ENCODE results near the gene REEP5. TPM values are rescaled to one million over a fixed set of nuclear protein-coding genes. Genes with fewer than 3 reads are reported as not detected.

The REEP5 gene
- polyA plus RNA-seq, 1 of the 3 experiments (the other 2 are of a cell fraction): 124 TPM

DNA sequence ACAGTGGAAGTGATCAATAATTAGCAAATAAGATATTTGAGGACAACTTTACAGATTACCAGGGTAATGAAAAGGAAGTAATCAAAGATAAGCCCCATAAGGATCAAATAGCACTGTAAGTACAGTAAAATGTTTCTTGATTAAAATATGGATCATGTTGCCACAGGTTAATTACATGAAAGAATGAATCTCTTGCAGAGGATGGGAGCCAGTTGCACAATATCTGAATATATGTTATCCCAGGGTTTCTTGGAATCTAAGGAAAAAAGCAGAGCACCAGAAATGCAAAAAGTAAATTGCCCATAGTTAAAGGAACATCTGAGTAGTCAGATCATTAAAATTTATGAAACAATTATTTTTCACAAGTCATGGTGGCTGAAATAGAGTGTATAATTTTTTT, 74.7 kb downstream of the REEP5 start:
- Histone ChIP-seq H3K4me1 (ENCODE audit: control insufficient read depth in 1 of 2, insufficient read depth in 2 of 2, low read depth in 1 of 2, low read length in 1 of 2) (peaks cover 0 to 2% of the 10 kb centered on the region in 2 experiments; a peak in 2 of 4 replicates), H3K9ac (no peak overlapping the region), H3K9me3 (no peaks in the 10 kb centered on the region), H3K4me2 (no peak overlapping the region), H3K27ac (ENCODE audit: low read depth in 2 of 2, low read length in 1 of 2) (no peak overlapping the region), H3K36me3 (replicated peaks in 1 of 2; ENCODE audit: control insufficient read depth in 1 of 2, insufficient read depth in 2 of 2, low read length in 1 of 2) (no peaks in the 10 kb centered on the region), H4K20me1 (ENCODE audit: insufficient read depth) (no peaks in the 10 kb centered on the region), H2AFZ (ENCODE audit: low read depth) (no peak overlapping the region), H3K4me3 (ENCODE audit: low read depth in 2 of 2, low read length in 1 of 2) (no peak overlapping the region), H3K27me3 (ENCODE audit: insufficient read depth) (no peaks in the 10 kb centered on the region), H3K79me2 (ENCODE audit: insufficient read depth) (no peaks in the 10 kb centered on the region), H3F3A (replicated peaks; ENCODE audit: insufficient read depth) (peaks cover 16% of the 10 kb centered on the region), H3K9me2 (no peaks in the 10 kb centered on the region)
- no peak for TF ChIP-seq GATA2 (CRISPR knock-in tag; IDR thresholded peaks at IDR 0.05)
- TF ChIP-seq TEAD4 (IDR thresholded peaks at IDR 0.05; ENCODE audit: borderline replicate concordance, insufficient read depth): no peak
- no peak for TF ChIP-seq USF1 (IDR thresholded peaks at IDR 0.05; ENCODE audit: borderline replicate concordance, low read depth)
- TF ChIP-seq YY1 (IDR thresholded peaks at IDR 0.05; ENCODE audit: low read depth): no peak
- no peak for TF ChIP-seq CTCF (IDR thresholded peaks at IDR 0.05)
- no peak for TF ChIP-seq TCF12 (IDR thresholded peaks at IDR 0.05)
- no peak for TF ChIP-seq ELF1 (IDR thresholded peaks at IDR 0.05)
- TF ChIP-seq, protein P1, sequence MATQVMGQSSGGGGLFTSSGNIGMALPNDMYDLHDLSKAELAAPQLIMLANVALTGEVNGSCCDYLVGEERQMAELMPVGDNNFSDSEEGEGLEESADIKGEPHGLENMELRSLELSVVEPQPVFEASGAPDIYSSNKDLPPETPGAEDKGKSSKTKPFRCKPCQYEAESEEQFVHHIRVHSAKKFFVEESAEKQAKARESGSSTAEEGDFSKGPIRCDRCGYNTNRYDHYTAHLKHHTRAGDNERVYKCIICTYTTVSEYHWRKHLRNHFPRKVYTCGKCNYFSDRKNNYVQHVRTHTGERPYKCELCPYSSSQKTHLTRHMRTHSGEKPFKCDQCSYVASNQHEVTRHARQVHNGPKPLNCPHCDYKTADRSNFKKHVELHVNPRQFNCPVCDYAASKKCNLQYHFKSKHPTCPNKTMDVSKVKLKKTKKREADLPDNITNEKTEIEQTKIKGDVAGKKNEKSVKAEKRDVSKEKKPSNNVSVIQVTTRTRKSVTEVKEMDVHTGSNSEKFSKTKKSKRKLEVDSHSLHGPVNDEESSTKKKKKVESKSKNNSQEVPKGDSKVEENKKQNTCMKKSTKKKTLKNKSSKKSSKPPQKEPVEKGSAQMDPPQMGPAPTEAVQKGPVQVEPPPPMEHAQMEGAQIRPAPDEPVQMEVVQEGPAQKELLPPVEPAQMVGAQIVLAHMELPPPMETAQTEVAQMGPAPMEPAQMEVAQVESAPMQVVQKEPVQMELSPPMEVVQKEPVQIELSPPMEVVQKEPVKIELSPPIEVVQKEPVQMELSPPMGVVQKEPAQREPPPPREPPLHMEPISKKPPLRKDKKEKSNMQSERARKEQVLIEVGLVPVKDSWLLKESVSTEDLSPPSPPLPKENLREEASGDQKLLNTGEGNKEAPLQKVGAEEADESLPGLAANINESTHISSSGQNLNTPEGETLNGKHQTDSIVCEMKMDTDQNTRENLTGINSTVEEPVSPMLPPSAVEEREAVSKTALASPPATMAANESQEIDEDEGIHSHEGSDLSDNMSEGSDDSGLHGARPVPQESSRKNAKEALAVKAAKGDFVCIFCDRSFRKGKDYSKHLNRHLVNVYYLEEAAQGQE (IDR thresholded peaks at IDR 0.05; ENCODE audit: low read depth, low read length): no peak
- no peak for TF ChIP-seq TAF1 (IDR thresholded peaks at IDR 0.05; ENCODE audit: borderline replicate concordance, low read depth, low read length)
- no peak for TF ChIP-seq USF2 (IDR thresholded peaks at IDR 0.05; ENCODE audit: borderline replicate concordance, low read depth, low read length)
- TF ChIP-seq FOSL2 (IDR thresholded peaks at IDR 0.05; ENCODE audit: borderline replicate concordance, low read depth): no peak
- no peak for TF ChIP-seq MXI1 (IDR thresholded peaks at IDR 0.05; ENCODE audit: low read depth, low read length)
- TF ChIP-seq, protein P2, sequence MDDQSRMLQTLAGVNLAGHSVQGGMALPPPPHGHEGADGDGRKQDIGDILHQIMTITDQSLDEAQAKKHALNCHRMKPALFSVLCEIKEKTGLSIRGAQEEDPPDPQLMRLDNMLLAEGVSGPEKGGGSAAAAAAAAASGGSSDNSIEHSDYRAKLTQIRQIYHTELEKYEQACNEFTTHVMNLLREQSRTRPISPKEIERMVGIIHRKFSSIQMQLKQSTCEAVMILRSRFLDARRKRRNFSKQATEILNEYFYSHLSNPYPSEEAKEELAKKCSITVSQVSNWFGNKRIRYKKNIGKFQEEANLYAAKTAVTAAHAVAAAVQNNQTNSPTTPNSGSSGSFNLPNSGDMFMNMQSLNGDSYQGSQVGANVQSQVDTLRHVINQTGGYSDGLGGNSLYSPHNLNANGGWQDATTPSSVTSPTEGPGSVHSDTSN (IDR thresholded peaks at IDR 0.05): no peak
- TF ChIP-seq RAD21 (IDR thresholded peaks at IDR 0.05; ENCODE audit: low read length): no peak
- no peak for TF ChIP-seq EP300 (IDR thresholded peaks at IDR 0.05; ENCODE audit: borderline replicate concordance in 1 of 2, low read depth in 1 of 2, low read length in 1 of 2)
- TF ChIP-seq POLR2AphosphoS5 (IDR thresholded peaks at IDR 0.05; ENCODE audit: low read depth, low read length): no peak
- TF ChIP-seq NFIC (IDR thresholded peaks at IDR 0.05; ENCODE audit: borderline replicate concordance): no peak
- no peak for TF ChIP-seq CHD2 (IDR thresholded peaks at IDR 0.05; ENCODE audit: low read length, partially characterized antibody)
- TF ChIP-seq JUND (IDR thresholded peaks at IDR 0.05): no peak
- TF ChIP-seq ZBTB33 (IDR thresholded peaks at IDR 0.05; ENCODE audit: borderline replicate concordance, low read depth): no peak
- DNase-seq: no peak
- CTCF ChIA-PET: interaction anchor here (1.4 kb wide), 1 partner anchor 12 kb away, joined by 25 read pairs; no protein-coding TSS in a partner anchor
- POLR2A ChIA-PET: no interaction called here

All from SK-N-SH (cell line).